Left colon (tissue), 2 donors: ENCODE measurements around the gene TOP2B. TPM values are rescaled to one million over a fixed set of nuclear protein-coding genes. Genes with fewer than 3 reads are reported as not detected.

Experiments
- ATAC-seq: fragments of 200-7000 bp; cut with Tn5 transposase; one replicate; pipeline ENCODE4 v1.9.1; 2020; ENCODE audit warnings: mild to moderate bottlenecking, moderate library complexity
- DNase-seq, 2 donors: peaks; one replicate each; pipeline ENCODE4 v3.0.0-alpha.2; 2020
- intact Hi-C, 2 donors: fragments of 100-400 bp; cut with DNase I in 1 of 2; cut with micrococcal nuclease in 1 of 2; formaldehyde crosslinking; loops; one replicate each; pipeline versions ENCODE4 v1.11.2 to v1.14.0; 2022; cut with DNase I, micrococcal nuclease
- total RNA-seq, 2 donors: library from RNA; stranded (reverse); fragmentation: NEBNext Ultra II Directional; extraction: Animal tissue kit (Norgen Biotek cat#: 25700); gene quantifications; one replicate each; pipeline ENCODE4 v1.2.1, GENCODE V29; 2021
- donor health status: DM: no; HTN: no; CAD: no.
- donor health status: DM: yes; HTN: yes; CAD: no.

The TOP2B gene
- total RNA-seq, 2 donors from 2014 or later: 78.1 to 84.1 TPM

- no peak for ATAC-seq
- DNase-seq: no peak
- intact Hi-C loops: no loop called here
These were observed 13.9 kb upstream of the TOP2B start for GRCh38 chr3:25678581-25678980.

GRCh38 chr3:25677121-25677520, 12.4 kb upstream of the TOP2B start:
- intact Hi-C loops: no loop called here
- DNase-seq: no peak

GRCh38 chr3:25674670-25675069, 10.0 kb upstream of the TOP2B start:
- no peak for ATAC-seq
- intact Hi-C loops: no loop called here

More at GRCh38 chr3:25677121-25677520, 12.4 kb upstream of the TOP2B start:
- ATAC-seq: peak; percentile 36

GRCh38 chr3:25673738-25674298, 9.1 kb upstream of the TOP2B start:
- no peak for DNase-seq
- intact Hi-C loops: no loop called here
- no peak for ATAC-seq

More at GRCh38 chr3:25674670-25675069, 10.0 kb upstream of the TOP2B start:
- DNase-seq: no peak

GRCh38 chr3:25665315-25666280, 891 bp upstream of the TOP2B start:
- DNase-seq: no peak
- ATAC-seq: no peak
- intact Hi-C loops: no loop called here

GRCh38 chr3:25663869-25664811, 567 bp downstream of the TOP2B start:
- intact Hi-C loops: loop anchor here in 1 of 2 donors (5.0 kb wide), 1 partner anchor 118 kb away; the partner anchor contains the start of gene NGLY1
- peak; percentile 71 to 78 for DNase-seq
- ATAC-seq: peak; percentile 58

- peak; percentile 4 for ATAC-seq
- intact Hi-C loops: loop anchor here in 1 of 2 donors (5.0 kb wide), 1 partner anchor 119 kb away; the partner anchor contains the start of gene NGLY1
- peak in 1 of 2 donors; percentile 16 for DNase-seq
These were observed 1.3 kb downstream of the TOP2B start for GRCh38 chr3:25663347-25663868.

GRCh38 chr3:25662736-25663320, 1.9 kb downstream of the TOP2B start:
- no peak for ATAC-seq
- intact Hi-C loops: loop anchor here in 1 of 2 donors (5.0 kb wide), 1 partner anchor 119 kb away; the partner anchor contains the start of gene NGLY1
- no peak for DNase-seq

GRCh38 chr3:25661694-25662437, 2.8 kb downstream of the TOP2B start:
- ATAC-seq (no peak), DNase-seq (no peak)
- intact Hi-C loops: loop anchor here in 1 of 2 donors (5.0 kb wide), 1 partner anchor 120 kb away; the partner anchor contains the start of gene NGLY1

- no peak for ATAC-seq
- DNase-seq: no peak
- intact Hi-C loops: no loop called here
These were observed 5.9 kb downstream of the TOP2B start for GRCh38 chr3:25658836-25659235.

- ATAC-seq: no peak
- DNase-seq: no peak
- intact Hi-C loops: no loop called here
These were observed 7.4 kb downstream of the TOP2B start for GRCh38 chr3:25657293-25657692.

- ATAC-seq (no peak), DNase-seq (no peak)
- intact Hi-C loops: no loop called here
These were observed 9.0 kb downstream of the TOP2B start for GRCh38 chr3:25655659-25656058.

- ATAC-seq (no peak), DNase-seq (no peak)
- intact Hi-C loops: no loop called here
These were observed 10.1 kb downstream of the TOP2B start for GRCh38 chr3:25654576-25654975.

- intact Hi-C loops: no loop called here
These were observed 11.4 kb downstream of the TOP2B start for GRCh38 chr3:25653322-25653721.

GRCh38 chr3:25652921-25653320, 11.8 kb downstream of the TOP2B start:
- DNase-seq (no peak), ATAC-seq (no peak)
- intact Hi-C loops: no loop called here

More at GRCh38 chr3:25653322-25653721, 11.4 kb downstream of the TOP2B start:
- DNase-seq (no peak), ATAC-seq (no peak)

GRCh38 chr3:25648925-25649830, 15.5 kb downstream of the TOP2B start:
- ATAC-seq: no peak
- no peak for DNase-seq
- intact Hi-C loops: loop anchor here in 1 of 2 donors (10.0 kb wide), 1 partner anchor 206 kb away; no protein-coding TSS in a partner anchor
